Upper lobe of left lung (tissue), 6 donors: ENCODE results near the gene PRKN. TPM values are rescaled to one million over a fixed set of nuclear protein-coding genes. Genes with fewer than 3 reads are reported as not detected.

Experiments used
- ATAC-seq, 2 donors: fragments of 200-7000 bp; cut with Tn5 transposase; one replicate each; pipeline ENCODE4 v1.9.1; 2022; ENCODE audit warnings: mild to moderate bottlenecking in 2 of 2, moderate library complexity in 2 of 2; ENCODE audit not compliant: low FRiP score in 2 of 2
- DNase-seq, 2 donors: peaks; one replicate each; pipeline ENCODE4 v3.0.0-alpha.2; 2019 to 2020
- H3K27ac ChIP-seq, 4 donors: fragments of 200-600 bp; sonication (generic); one replicate each; pipeline ENCODE4 v1.5.1; 2016 to 2019
- H3K27me3 ChIP-seq, 4 donors: fragments of 200-600 bp; sonication (generic); one replicate each; pipeline ENCODE4 v1.5.1; 2017 to 2019
- H3K36me3 ChIP-seq, 4 donors: fragments of 200-600 bp; sonication (generic); one replicate each; pipeline ENCODE4 v1.5.1; 2016 to 2019
- H3K4me1 ChIP-seq, 4 donors: fragments of 200-600 bp; sonication (generic); one replicate each; pipeline ENCODE4 v1.5.1; 2018 to 2019
- H3K4me3 ChIP-seq, 4 donors: fragments of 200-600 bp; sonication (generic); one replicate each; pipeline ENCODE4 v1.5.1; 2017 to 2019; ENCODE audit warnings: mild to moderate bottlenecking in 2 of 4, moderate library complexity in 1 of 4
- H3K9me3 ChIP-seq, 4 donors: fragments of 200-600 bp; sonication (generic); one replicate each; pipeline ENCODE4 v1.5.1; 2018 to 2019
- CTCF ChIP-seq, 6 experiments: fragments of 450-650 bp in 4 of 6; fragments of 200-600 bp in 2 of 6; sonication (generic) in 2 of 6; IDR thresholded peaks; one replicate each; pipeline ENCODE4 v1.5.1; 2016 to 2019; ENCODE audit warnings: antibody characterized with exemption in 6 of 6
- EP300 ChIP-seq, 4 donors: sonication (generic); formaldehyde crosslinking; IDR thresholded peaks; one replicate each; pipeline ENCODE4 v1.5.1; 2017; ENCODE audit warnings: antibody characterized with exemption in 4 of 4, control low read depth in 2 of 4
- POLR2A ChIP-seq, 4 donors: fragments of 450-650 bp; IDR thresholded peaks; one replicate each; pipeline ENCODE4 v1.5.1; 2016 to 2017; ENCODE audit warnings: antibody characterized with exemption in 4 of 4, mild to moderate bottlenecking in 2 of 4
- POLR2AphosphoS5 ChIP-seq, 2 donors: sonication (generic); formaldehyde crosslinking; IDR thresholded peaks; one replicate each; pipeline ENCODE4 v1.5.1; 2017; ENCODE audit warnings: antibody characterized with exemption in 2 of 2
- WGBS, 2 donors: methylation state at CpG; one replicate each; pipeline ENCODE4 v1.1.5; 2017 to 2018; 5-methylcytosine and 5-hydroxymethylcytosine counted together
- total RNA-seq, 6 donors: library from RNA; depleted of rRNA in 4 of 6; stranded (reverse); fragments of >200 nt in 4 of 6; gene quantifications; one replicate each; pipeline versions ENCODE4 v1.1.0 to v1.2.1, GENCODE V29; 2016 to 2021
- donor health status: DM: no; HTN: no; CAD: no; lungs with moderate emphysema.
- donor health status: DM: no; HTN: yes; CAD: no; lungs with severe emphysema.

The PRKN gene
- total RNA-seq, 6 donors from 2014 or later, result 2.7 to 29.3 (median 5.5) TPM

- no peak for TF ChIP-seq POLR2A (IDR thresholded peaks at IDR 0.05)
- TF ChIP-seq POLR2AphosphoS5 (IDR thresholded peaks at IDR 0.05), result no peak
- no peak for TF ChIP-seq EP300 (IDR thresholded peaks at IDR 0.05)
- TF ChIP-seq CTCF (IDR thresholded peaks at IDR 0.05), result no peak
- Histone ChIP-seq H3K4me1 (no peaks in the 10 kb centered on the region), H3K4me3 (no peak overlapping the region), H3K9me3 (peaks cover 3 to 10% (median 5%) of the 10 kb centered on the region in 4 donors), H3K27ac (no peak overlapping the region), H3K36me3 (no peaks in the 10 kb centered on the region), H3K27me3 (no peaks in the 10 kb centered on the region)
- ATAC-seq (peak in 1 of 2 donors; percentile 35), DNase-seq (no peak)
- WGBS, 2 donors, result 64 to 71% methylated on average over 7 of the region's 7 CpGs
Observed at GRCh38 chr6:162140251-162140852, 587.2 kb downstream of the PRKN start.

GRCh38 chr6:162125659-162126058, 601.9 kb downstream of the PRKN start:
- WGBS, 2 donors, result 82 to 90% methylated on average over 5 of the region's 5 CpGs
- no peak for ATAC-seq
- Histone ChIP-seq H3K4me3 (no peak overlapping the region), H3K27ac (no peak overlapping the region), H3K27me3 (no peaks in the 10 kb centered on the region), H3K36me3 (no peaks in the 10 kb centered on the region), H3K9me3 (no peaks in the 10 kb centered on the region), H3K4me1 (no peaks in the 10 kb centered on the region)
- TF ChIP-seq CTCF (IDR thresholded peaks at IDR 0.05) (no peak), EP300 (IDR thresholded peaks at IDR 0.05) (no peak), POLR2AphosphoS5 (IDR thresholded peaks at IDR 0.05) (no peak), POLR2A (IDR thresholded peaks at IDR 0.05) (no peak)
- DNase-seq, result no peak

GRCh38 chr6:162124710-162125435, 602.7 kb downstream of the PRKN start:
- Histone ChIP-seq H3K36me3 (no peaks in the 10 kb centered on the region), H3K27ac (no peak overlapping the region), H3K27me3 (no peaks in the 10 kb centered on the region), H3K9me3 (no peaks in the 10 kb centered on the region), H3K4me3 (no peak overlapping the region), H3K4me1 (no peaks in the 10 kb centered on the region)
- WGBS, 2 donors, result 67 to 69% methylated on average over 15 of the region's 15 CpGs
- TF ChIP-seq POLR2AphosphoS5 (IDR thresholded peaks at IDR 0.05) (no peak), EP300 (IDR thresholded peaks at IDR 0.05) (no peak), CTCF (IDR thresholded peaks at IDR 0.05) (no peak), POLR2A (IDR thresholded peaks at IDR 0.05) (no peak)
- ATAC-seq (no peak), DNase-seq (no peak)

GRCh38 chr6:162123797-162124196, 603.8 kb downstream of the PRKN start:
- DNase-seq, result no peak
- TF ChIP-seq POLR2A (IDR thresholded peaks at IDR 0.05), result no peak
- TF ChIP-seq CTCF (IDR thresholded peaks at IDR 0.05), result no peak
- TF ChIP-seq POLR2AphosphoS5 (IDR thresholded peaks at IDR 0.05), result no peak
- no peak for TF ChIP-seq EP300 (IDR thresholded peaks at IDR 0.05)
- H3K27me3 ChIP-seq, result no peaks in the 10 kb centered on the region
- no peak overlapping the region for H3K27ac ChIP-seq
- no peak overlapping the region for H3K4me3 ChIP-seq
- H3K4me1 ChIP-seq, result peaks cover 0 to under 1% (median 0%) of the 10 kb centered on the region in 4 donors
- H3K36me3 ChIP-seq, result no peaks in the 10 kb centered on the region
- no peaks in the 10 kb centered on the region for H3K9me3 ChIP-seq
- 42 to 45% methylated on average over 3 of the region's 3 CpGs for WGBS, 2 donors
- no peak for ATAC-seq
